ENCODE measurements around the gene TSHR. TPM values are rescaled to one million over a fixed set of nuclear protein-coding genes. Genes with fewer than 3 reads are reported as not detected.

TSHR gene
- total and polyA plus RNA-seq, 2 of the 4 experiments (the other 2 are of a cell fraction), result not detected

- no peaks in the 10 kb centered on the region for H3K36me3 ChIP-seq (ENCODE audit: control insufficient read depth, insufficient read depth, low read length)
- TF ChIP-seq MXI1 (IDR thresholded peaks at IDR 0.05; ENCODE audit: borderline replicate concordance, low read depth, low read length), result no peak
- no peak overlapping the region for H3K4me2 ChIP-seq (ENCODE audit: low read depth, low read length)
- intact Hi-C loops (cut with micrococcal nuclease) (no loop called here), in situ Hi-C loops (cut with MboI; ENCODE audit: low sequenced_read_pairs) (no loop called here), dilution Hi-C loops (cut with HindIII; ENCODE audit: low sequenced_read_pairs, unreplicated experiment) (no loop called here)
- BruUV-seq (replicated peaks), result no TSS peak
- no peak overlapping the region for H2AK9ac ChIP-seq (replicated peaks; ENCODE audit: low read depth, low read length, poor library complexity)
- no CpG with 5 or more reads among the region's 1 CpG for WGBS, 2 experiments (ENCODE audit: extremely low coverage in 2 of 2, insufficient read length in 1 of 2)
- no peak overlapping the region for H3K56ac ChIP-seq (ENCODE audit: extremely low read depth, insufficient read depth, low read length)
- H3K9ac ChIP-seq (ENCODE audit: low read depth, low read length), result no peak overlapping the region
- H3K14ac ChIP-seq (replicated peaks; ENCODE audit: low read depth, low read length), result no peak overlapping the region
- H3K4ac ChIP-seq (ENCODE audit: low read depth, low read length), result no peak overlapping the region
- H3K4me3 ChIP-seq (ENCODE audit: insufficient read depth, low read depth, low read length), result no peak overlapping the region
- no peaks in the 10 kb centered on the region for H4K20me1 ChIP-seq (ENCODE audit: insufficient read depth, low read length)
- no peak overlapping the region for H2BK120ac ChIP-seq (ENCODE audit: low read depth, low read length)
- no peak overlapping the region for H2BK20ac ChIP-seq (ENCODE audit: low read depth, low read length)
- peaks cover 2% of the 10 kb centered on the region; the same call in 1 of the 2 replicates for H3K4me1 ChIP-seq (ENCODE audit: control insufficient read depth, insufficient read depth, low read length)
- H2BK15ac ChIP-seq (ENCODE audit: low read depth, low read length), result no peak overlapping the region
- no peak overlapping the region for H4K8ac ChIP-seq (ENCODE audit: low read depth in 2 of 2, low read length in 2 of 2)
- H3K9me3 ChIP-seq (ENCODE audit: control insufficient read depth, insufficient read depth, low read length), result no peaks in the 10 kb centered on the region
- DNase-seq, result no peak
- CTCF ChIA-PET, result interaction anchor here (0.5 kb wide), 1 partner anchor 286 kb away, joined by 3 read pairs; no protein-coding TSS in a partner anchor
- no peak overlapping the region for H3K27ac ChIP-seq (ENCODE audit: insufficient read depth, low read length)
- H3K27me3 ChIP-seq (ENCODE audit: control insufficient read depth, insufficient read depth, low read length), result no peaks in the 10 kb centered on the region
- POLR2A ChIA-PET (ENCODE audit: unreplicated experiment), result no interaction called here
- no peak overlapping the region for H2BK5ac ChIP-seq (ENCODE audit: low read depth, low read length, poor library complexity, severe bottlenecking)
- ATAC-seq (ENCODE audit: low read depth), result no peak
- no peak overlapping the region for H2AK5ac ChIP-seq (ENCODE audit: low read depth, low read length)
- H3K9me1 ChIP-seq (ENCODE audit: insufficient read depth, low read length), result no peaks in the 10 kb centered on the region
- no peak overlapping the region for H4K91ac ChIP-seq (ENCODE audit: insufficient read depth, low read depth, low read length)
- H3K23ac ChIP-seq (ENCODE audit: low read depth, low read length), result no peak overlapping the region
- no peak overlapping the region for H3K18ac ChIP-seq (ENCODE audit: low read depth, low read length)
- H2AFZ ChIP-seq (replicated peaks; ENCODE audit: low read length, poor library complexity), result no peak overlapping the region
- 0 out of 4 replicates have a peak, but pooled peaks cover 0 to 5% of the 10 kb centered on the region in 2 experiments for H3K79me1 ChIP-seq (ENCODE audit: low read depth in 1 of 2, low read length in 2 of 2)
- no peak overlapping the region for H4K5ac ChIP-seq (ENCODE audit: low read depth, low read length)
Measured at GRCh38 chr14:80906336-80906735, 49.1 kb upstream of the TSHR start.
